Measurements from ENCODE around the gene TMEM209. TPM values are rescaled to one million over a fixed set of nuclear protein-coding genes. Genes with fewer than 3 reads are reported as not detected.
"Not testable (repeated sequence)": the region's sequence is repeated elsewhere in the genome, so short reads cannot be mapped to it uniquely, and the experiment has no call there.

TMEM209 gene
- total and polyA plus RNA-seq, 9 donors, result 7.6 to 26.1 (median 14.9) TPM

DNA sequence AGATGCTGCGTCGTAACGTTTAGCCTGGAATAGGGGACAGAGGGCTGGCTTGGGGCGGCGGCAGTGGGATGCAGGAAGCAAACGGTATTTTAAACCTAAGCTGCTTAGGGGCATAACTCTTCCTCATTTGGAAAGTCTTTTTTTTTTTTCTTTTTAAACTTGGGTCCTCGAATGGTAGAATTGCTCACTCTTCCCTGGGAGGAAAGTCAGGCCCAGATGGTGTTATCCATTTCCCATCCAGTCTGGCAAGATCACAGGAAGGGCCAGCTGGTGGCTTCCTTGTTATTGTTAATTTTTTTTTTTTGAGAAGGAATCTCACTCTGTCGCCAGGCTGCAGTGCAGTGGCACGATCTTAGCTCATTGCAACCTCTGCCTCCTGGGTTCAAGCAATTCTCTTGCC is 56.6 kb downstream of the TMEM209 start:
- TF ChIP-seq POLR2A (IDR thresholded peaks at IDR 0.05), result no peak
- TF ChIP-seq EP300 (IDR thresholded peaks at IDR 0.05), result no peak
- TF ChIP-seq, protein P1, sequence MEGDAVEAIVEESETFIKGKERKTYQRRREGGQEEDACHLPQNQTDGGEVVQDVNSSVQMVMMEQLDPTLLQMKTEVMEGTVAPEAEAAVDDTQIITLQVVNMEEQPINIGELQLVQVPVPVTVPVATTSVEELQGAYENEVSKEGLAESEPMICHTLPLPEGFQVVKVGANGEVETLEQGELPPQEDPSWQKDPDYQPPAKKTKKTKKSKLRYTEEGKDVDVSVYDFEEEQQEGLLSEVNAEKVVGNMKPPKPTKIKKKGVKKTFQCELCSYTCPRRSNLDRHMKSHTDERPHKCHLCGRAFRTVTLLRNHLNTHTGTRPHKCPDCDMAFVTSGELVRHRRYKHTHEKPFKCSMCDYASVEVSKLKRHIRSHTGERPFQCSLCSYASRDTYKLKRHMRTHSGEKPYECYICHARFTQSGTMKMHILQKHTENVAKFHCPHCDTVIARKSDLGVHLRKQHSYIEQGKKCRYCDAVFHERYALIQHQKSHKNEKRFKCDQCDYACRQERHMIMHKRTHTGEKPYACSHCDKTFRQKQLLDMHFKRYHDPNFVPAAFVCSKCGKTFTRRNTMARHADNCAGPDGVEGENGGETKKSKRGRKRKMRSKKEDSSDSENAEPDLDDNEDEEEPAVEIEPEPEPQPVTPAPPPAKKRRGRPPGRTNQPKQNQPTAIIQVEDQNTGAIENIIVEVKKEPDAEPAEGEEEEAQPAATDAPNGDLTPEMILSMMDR (IDR thresholded peaks at IDR 0.05), result no peak
- intact Hi-C loops (cut with DNase I), result no loop called here
- 54 to 63% (median 55%) methylated on average over 9 of the region's 9 CpGs for WGBS, 3 donors
- H3K36me3 ChIP-seq, result no peaks in the 10 kb centered on the region
- no peak overlapping the region for H3K27ac ChIP-seq
- no peak for DNase-seq
- H3K9me3 ChIP-seq, result no peaks in the 10 kb centered on the region
- no peaks in the 10 kb centered on the region for H3K4me1 ChIP-seq (ENCODE audit: insufficient read depth)
- no peak overlapping the region for H3K4me3 ChIP-seq
- no peaks in the 10 kb centered on the region for H3K27me3 ChIP-seq

DNA sequence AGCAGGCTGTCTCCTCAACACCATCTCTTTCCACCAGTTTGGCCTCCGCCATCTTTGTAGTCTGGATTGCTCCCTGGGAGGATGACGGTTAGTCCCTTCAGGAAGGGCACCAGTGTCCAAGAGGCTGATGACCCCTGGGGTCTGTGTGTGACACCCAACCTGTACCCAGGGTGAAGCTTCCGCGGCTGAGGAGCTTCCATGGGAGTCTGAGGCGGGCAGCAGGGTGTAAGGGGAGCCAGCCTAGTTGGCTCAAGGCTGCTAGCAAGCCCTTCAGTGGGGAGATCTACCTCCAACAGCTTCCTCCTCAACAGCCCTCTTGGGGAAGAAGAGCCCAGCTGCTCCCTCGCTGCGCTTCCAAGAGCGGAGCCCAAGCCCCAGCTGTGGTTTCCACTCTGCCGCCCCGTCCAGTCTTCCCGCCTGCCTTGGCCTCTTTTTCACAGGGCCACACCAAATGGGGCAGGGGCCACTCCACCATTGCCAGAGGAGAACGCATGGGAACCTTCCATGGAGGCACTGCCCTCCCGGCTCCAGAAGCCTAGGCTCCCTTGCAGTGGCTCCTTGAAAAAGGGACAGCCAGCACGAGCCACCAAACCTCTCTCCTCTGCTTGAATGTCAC is 57.4 kb downstream of the TMEM209 start:
- H3K9me3 ChIP-seq, result no peaks in the 10 kb centered on the region
- no peak overlapping the region for H3K27ac ChIP-seq
- H3K36me3 ChIP-seq, result no peaks in the 10 kb centered on the region
- H3K27me3 ChIP-seq, result no peaks in the 10 kb centered on the region
- H3K4me1 ChIP-seq (ENCODE audit: insufficient read depth), result no peaks in the 10 kb centered on the region
- 94 to 96% (median 95%) methylated on average over 14 of the region's 14 CpGs for WGBS, 3 donors
- intact Hi-C loops (cut with DNase I), result no loop called here
- TF ChIP-seq EP300 (IDR thresholded peaks at IDR 0.05), result no peak
- no peak for TF ChIP-seq POLR2A (IDR thresholded peaks at IDR 0.05)
- TF ChIP-seq, protein P1 (IDR thresholded peaks at IDR 0.05), result no peak
- no peak overlapping the region for H3K4me3 ChIP-seq
- DNase-seq, result no peak

DNA sequence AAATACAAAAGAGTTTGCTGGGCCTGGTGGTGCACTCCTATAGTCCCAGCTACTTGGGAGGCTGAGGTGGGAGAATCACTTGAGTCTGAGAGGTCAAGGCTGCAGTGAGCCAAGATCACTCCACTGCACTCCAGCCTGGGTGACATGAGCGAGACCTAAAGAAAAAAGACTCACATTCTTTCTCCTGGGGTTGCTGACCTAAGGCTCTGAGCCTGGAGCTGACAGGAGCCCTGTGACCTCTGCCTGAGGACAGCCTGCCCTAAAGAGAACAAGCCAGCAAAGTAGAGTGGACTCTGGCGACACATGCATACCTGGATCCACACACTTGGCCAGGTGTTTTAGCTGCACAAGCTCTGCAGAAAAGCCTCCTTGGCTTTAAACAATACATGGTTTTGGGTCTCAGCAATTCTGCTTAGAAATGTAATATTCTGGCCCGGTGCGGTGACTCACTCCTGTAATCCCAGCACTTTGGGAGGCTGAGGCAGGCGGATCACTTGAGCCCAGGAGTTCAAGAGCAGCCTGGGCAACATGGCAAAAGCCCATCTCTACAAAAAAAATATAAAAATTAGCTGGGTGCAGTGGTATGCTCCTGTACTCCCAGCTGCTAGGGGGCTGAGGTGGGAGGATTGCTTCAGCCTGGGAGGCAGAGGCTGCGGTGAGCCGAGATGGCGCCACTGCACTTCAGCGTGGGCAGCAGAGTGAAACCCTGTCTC is 58.4 kb downstream of the TMEM209 start:
- no peaks in the 10 kb centered on the region for H3K9me3 ChIP-seq
- H3K4me3 ChIP-seq, result no peak overlapping the region
- 91 to 94% (median 92%) methylated on average over 9 of the region's 9 CpGs for WGBS, 3 donors
- no peaks in the 10 kb centered on the region for H3K36me3 ChIP-seq
- intact Hi-C loops (cut with DNase I), result no loop called here
- H3K4me1 ChIP-seq (ENCODE audit: insufficient read depth), result peaks cover 3% of the 10 kb centered on the region
- DNase-seq, result no peak
- no peak overlapping the region for H3K27ac ChIP-seq
- H3K27me3 ChIP-seq, result no peaks in the 10 kb centered on the region
- TF ChIP-seq, protein P1 (IDR thresholded peaks at IDR 0.05), result no peak
- TF ChIP-seq POLR2A (IDR thresholded peaks at IDR 0.05) (no peak), EP300 (IDR thresholded peaks at IDR 0.05) (no peak)

DNA sequence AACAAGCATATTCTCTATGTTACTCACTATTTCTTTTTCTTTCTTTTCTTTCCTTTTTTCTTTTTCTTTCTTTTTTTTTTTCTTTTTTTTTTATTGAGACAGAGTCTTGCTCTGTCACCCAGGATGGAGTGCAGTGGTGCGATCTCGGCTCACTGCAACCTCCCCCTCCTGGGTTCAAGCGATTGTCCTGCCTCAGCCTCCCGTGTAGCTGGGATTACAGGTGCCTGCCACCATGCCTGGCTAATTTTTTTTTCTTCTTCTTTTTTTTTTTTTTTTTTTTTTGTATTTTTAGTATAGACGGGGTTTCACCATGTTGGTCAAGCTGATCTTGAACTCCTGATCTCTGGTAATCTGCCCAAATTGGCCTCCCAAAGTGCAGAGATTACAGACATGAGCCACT is 59.1 kb downstream of the TMEM209 start:
- H3K36me3 ChIP-seq; H3K4me1 ChIP-seq (ENCODE audit: insufficient read depth); DNase-seq; intact Hi-C loops (cut with DNase I); H3K9me3 ChIP-seq; H3K27ac ChIP-seq; H3K4me3 ChIP-seq; H3K27me3 ChIP-seq: not testable (repeated sequence)
- 86 to 92% (median 88%) methylated on average over 5 of the region's 5 CpGs for WGBS, 3 donors

DNA sequence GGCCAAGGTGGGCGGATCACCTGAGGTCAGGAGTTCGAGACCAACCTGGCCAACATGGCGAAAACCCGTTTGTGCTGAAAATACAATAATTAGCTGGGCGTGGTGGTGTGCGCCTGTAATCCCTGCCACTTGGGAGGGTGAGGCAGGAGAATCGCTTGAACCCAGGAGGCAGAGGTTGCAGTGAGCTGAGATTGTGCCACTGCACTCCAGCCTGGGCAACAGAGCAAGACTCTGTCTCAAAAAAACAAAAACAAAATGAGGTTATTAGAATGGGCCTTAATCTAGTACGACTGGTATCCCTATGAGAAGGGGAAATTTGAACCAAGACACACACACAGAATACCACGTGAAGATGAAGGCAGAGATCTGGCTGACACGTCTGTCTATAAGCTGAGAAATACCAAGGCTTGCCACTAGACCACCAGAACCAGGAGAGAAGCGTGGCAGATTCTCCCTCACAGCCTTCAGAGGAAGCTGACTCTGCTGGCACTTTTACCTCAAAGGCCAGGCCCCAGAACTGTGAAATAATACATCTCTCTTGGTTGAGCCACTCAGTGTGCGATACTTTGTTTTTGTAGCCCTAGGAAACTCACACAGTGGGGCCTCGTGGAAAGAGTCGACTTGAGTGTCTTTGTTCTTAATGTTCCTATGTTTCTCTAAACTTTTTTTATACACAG is 59.6 kb downstream of the TMEM209 start:
- Histone ChIP-seq H3K4me3 (no peak overlapping the region), H3K27ac (no peak overlapping the region), H3K4me1 (ENCODE audit: insufficient read depth) (peaks cover 7% of the 10 kb centered on the region), H3K9me3 (no peaks in the 10 kb centered on the region), H3K27me3 (no peaks in the 10 kb centered on the region), H3K36me3 (no peaks in the 10 kb centered on the region)
- intact Hi-C loops (cut with DNase I), result no loop called here
- no peak for DNase-seq
- TF ChIP-seq EP300 (IDR thresholded peaks at IDR 0.05) (no peak), POLR2A (IDR thresholded peaks at IDR 0.05) (no peak)
- TF ChIP-seq, protein P1 (IDR thresholded peaks at IDR 0.05), result no peak
- WGBS, 3 donors, result 90 to 93% (median 90%) methylated on average over 14 of the region's 14 CpGs
